ENCODE results near the gene LAD1.

GRCh38 chr1:201374364-201374763 is 24.8 kb downstream of the LAD1 start:
- TF ChIP-seq CTCF (IDR thresholded peaks at IDR 0.05) (no peak), POLR2A (IDR thresholded peaks at IDR 0.05) (no peak), POLR2AphosphoS5 (IDR thresholded peaks at IDR 0.05; ENCODE audit: insufficient read depth in 1 of 2, low read depth in 1 of 2) (no peak)

Data from vagina (tissue), 2 donors.